H9 (cell line): ENCODE measurements around the gene MOB3B. TPM values are rescaled to one million over a fixed set of nuclear protein-coding genes. Genes with fewer than 3 reads are reported as not detected.
A peak's percentile ranks its signal among the peaks of the same experiment; 100 is the strongest.

Source experiments
- DNase-seq: peaks from one replicate; pipeline ENCODE4 v3.0.0-alpha.2; 2017
- H2AFZ ChIP-seq: one replicate; pipeline ENCODE4 v1.6.1; 2013; ENCODE audit warnings: mild to moderate bottlenecking, low read length, control low read depth, moderate library complexity
- H2AK5ac ChIP-seq: 2 replicates; pipeline ENCODE4 v1.6.1; 2013; ENCODE audit warnings: low read length, control low read depth, mixed read lengths; ENCODE audit not compliant: insufficient read length
- H2BK120ac ChIP-seq: one replicate; pipeline ENCODE4 v1.6.1; 2013; ENCODE audit warnings: low read depth, mild to moderate bottlenecking, low read length, control low read depth, inconsistent platforms; ENCODE audit not compliant: poor library complexity, severe bottlenecking
- H2BK12ac ChIP-seq: 2 replicates; pipeline ENCODE4 v1.6.1; 2013; ENCODE audit warnings: low read length, control low read depth, mixed read lengths, low read depth; ENCODE audit not compliant: insufficient read length
- H2BK15ac ChIP-seq: 2 replicates; pipeline ENCODE4 v1.6.1; 2013; ENCODE audit warnings: low read depth, low read length, control low read depth
- H2BK20ac ChIP-seq: one replicate; pipeline ENCODE4 v1.6.1; 2013; ENCODE audit warnings: low read depth, mild to moderate bottlenecking, low read length, control low read depth, inconsistent platforms; ENCODE audit not compliant: poor library complexity, severe bottlenecking
- H2BK5ac ChIP-seq: 2 replicates; pipeline ENCODE4 v1.6.1; 2013; ENCODE audit warnings: low read length, control low read depth, mixed read lengths; ENCODE audit not compliant: insufficient read length
- H3K14ac ChIP-seq: 2 replicates; pipeline ENCODE4 v1.6.1; 2013; ENCODE audit warnings: low read length, control low read depth; ENCODE audit not compliant: insufficient read depth
- H3K18ac ChIP-seq: 2 replicates; pipeline ENCODE4 v1.6.1; 2013; ENCODE audit warnings: low read depth, mild to moderate bottlenecking, mixed read lengths, low read length, control low read depth; ENCODE audit not compliant: insufficient read length
- H3K23ac ChIP-seq: 2 replicates; pipeline ENCODE4 v1.6.1; 2013; ENCODE audit warnings: low read length, control low read depth, mixed read lengths, low read depth; ENCODE audit not compliant: insufficient read length
- H3K23me2 ChIP-seq: 2 replicates; pipeline ENCODE4 v1.6.1; 2013; ENCODE audit warnings: low read depth, mild to moderate bottlenecking, mixed read lengths, low read length, control low read depth; ENCODE audit not compliant: insufficient read length, poor library complexity, severe bottlenecking
- H3K27ac ChIP-seq: 2 replicates; pipeline ENCODE4 v1.5.1; 2013; ENCODE audit warnings: low read length, control low read depth, mixed read lengths, low read depth; ENCODE audit not compliant: insufficient read length
- H3K27me3 ChIP-seq: 2 replicates; pipeline ENCODE4 v1.6.1; 2013; ENCODE audit warnings: low read length, control low read depth, inconsistent platforms; ENCODE audit not compliant: insufficient read depth
- H3K4ac ChIP-seq: 2 replicates; pipeline ENCODE4 v1.6.1; 2013; ENCODE audit warnings: low read depth, mild to moderate bottlenecking, control low read depth, inconsistent platforms, low read length, moderate library complexity
- H3K4me1 ChIP-seq: 2 replicates; pipeline ENCODE4 v1.6.1; 2013; ENCODE audit warnings: low read length, control low read depth, inconsistent platforms; ENCODE audit not compliant: insufficient read depth
- H3K4me2 ChIP-seq: 2 replicates; pipeline ENCODE4 v1.6.1; 2013; ENCODE audit warnings: low read length, control low read depth, mixed read lengths; ENCODE audit not compliant: insufficient read length, insufficient read depth
- H3K56ac ChIP-seq: 2 replicates; pipeline ENCODE4 v1.6.1; 2013; ENCODE audit warnings: low read depth, mild to moderate bottlenecking, mixed read lengths, low read length, control low read depth; ENCODE audit not compliant: insufficient read length
- H3K79me1 ChIP-seq: 2 replicates; pipeline ENCODE4 v1.6.1; 2013; ENCODE audit warnings: low read depth, mild to moderate bottlenecking, moderate library complexity, low read length, control low read depth, inconsistent platforms; ENCODE audit not compliant: insufficient read depth, poor library complexity, severe bottlenecking
- H3K79me2 ChIP-seq: 2 replicates; pipeline ENCODE4 v1.6.1; 2013; ENCODE audit warnings: low read length, control low read depth, inconsistent platforms; ENCODE audit not compliant: insufficient read depth
- H3K9ac ChIP-seq: 2 replicates; pipeline ENCODE4 v1.6.1; 2013; ENCODE audit warnings: low read length, control low read depth, mixed read lengths; ENCODE audit not compliant: insufficient read length; ENCODE audit errors: extremely low read depth
- H3K9me3 ChIP-seq: one replicate; pipeline ENCODE4 v1.6.1; 2013; ENCODE audit warnings: low read depth, low read length, inconsistent platforms; ENCODE audit not compliant: control insufficient read depth
- H3T11ph ChIP-seq: one replicate; pipeline ENCODE4 v1.6.1; 2013; ENCODE audit warnings: mild to moderate bottlenecking, low read length, control low read depth, inconsistent platforms
- H4K20me1 ChIP-seq: one replicate; pipeline ENCODE4 v1.6.1; 2013; ENCODE audit not compliant: control insufficient read depth, insufficient read length, insufficient read depth
- H4K5ac ChIP-seq: 2 replicates; pipeline ENCODE4 v1.6.1; 2013; ENCODE audit warnings: low read depth, mild to moderate bottlenecking, mixed read lengths, low read length, control low read depth; ENCODE audit not compliant: insufficient read length
- H4K8ac ChIP-seq: replicated peaks from 2 replicates; pipeline ENCODE4 v1.6.1; 2013; ENCODE audit warnings: low read length, control low read depth, mixed read lengths, low read depth; ENCODE audit not compliant: insufficient read length
- H4K91ac ChIP-seq: 2 replicates; pipeline ENCODE4 v1.6.1; 2013; ENCODE audit warnings: low read depth, mild to moderate bottlenecking, moderate library complexity, mixed read lengths, low read length, control low read depth; ENCODE audit not compliant: insufficient read length
- H3K27ac Mint-ChIP-seq, 3 experiments: 2 replicates in 2 of 3; 3 replicates in 1 of 3; pipeline ENCODE4 v1.8.0; 2020 to 2021; ENCODE audit warnings: mixed read lengths in 3 of 3, mild to moderate bottlenecking in 1 of 3, moderate library complexity in 1 of 3
- H3K27me3 Mint-ChIP-seq: 2 replicates; pipeline ENCODE4 v1.8.0; 2021; ENCODE audit warnings: low read depth, mild to moderate bottlenecking, moderate library complexity, mixed read lengths
- H3K36me3 Mint-ChIP-seq, 3 experiments: 2 replicates in 2 of 3; 3 replicates in 1 of 3; pipeline ENCODE4 v1.8.0; 2020 to 2021; ENCODE audit warnings: low read depth in 3 of 3, mixed read lengths in 3 of 3; ENCODE audit not compliant: insufficient read depth in 1 of 3
- H3K4me1 Mint-ChIP-seq, 2 experiments: 2 replicates each; pipeline ENCODE4 v1.8.0; 2020; ENCODE audit warnings: mixed read lengths in 2 of 2
- H3K4me3 Mint-ChIP-seq, 2 experiments: 2 replicates in 1 of 2; 3 replicates in 1 of 2; pipeline ENCODE4 v1.8.0; 2020 to 2021; ENCODE audit warnings: mild to moderate bottlenecking in 2 of 2, mixed read lengths in 2 of 2, moderate library complexity in 1 of 2
- H3K9me3 Mint-ChIP-seq, 2 experiments: 2 replicates in 1 of 2; 3 replicates in 1 of 2; pipeline ENCODE4 v1.8.0; 2020; ENCODE audit warnings: mild to moderate bottlenecking in 2 of 2, mixed read lengths in 2 of 2, moderate library complexity in 1 of 2
- WGBS: extraction: QIAGEN DNeasy Blood & Tissue Kit; methylation state at CpG from one replicate; pipeline ENCODE4 v1.1.7; 2013; ENCODE audit warnings: missing lambda C conversion rate, low lambda C conversion rate, mixed read lengths; ENCODE audit not compliant: insufficient read length; ENCODE audit errors: extremely low coverage; 5-methylcytosine and 5-hydroxymethylcytosine counted together
- total RNA-seq: library from RNA; stranded (reverse); gene quantifications from 2 replicates; pipeline ENCODE4 v1.2.1, GENCODE V29; 2021
- TF ChIP-seq, protein P1 (sequence below): fragments of 200-600 bp; sonication (generic); conservative IDR thresholded peaks from 3 replicates; pipeline ENCODE4 v1.8.0; 2021; ENCODE audit warnings: antibody characterized with exemption, mild to moderate bottlenecking

Gene MOB3B
- total RNA-seq, 1 experiment from 2014 or later: 9.8 TPM

DNA sequence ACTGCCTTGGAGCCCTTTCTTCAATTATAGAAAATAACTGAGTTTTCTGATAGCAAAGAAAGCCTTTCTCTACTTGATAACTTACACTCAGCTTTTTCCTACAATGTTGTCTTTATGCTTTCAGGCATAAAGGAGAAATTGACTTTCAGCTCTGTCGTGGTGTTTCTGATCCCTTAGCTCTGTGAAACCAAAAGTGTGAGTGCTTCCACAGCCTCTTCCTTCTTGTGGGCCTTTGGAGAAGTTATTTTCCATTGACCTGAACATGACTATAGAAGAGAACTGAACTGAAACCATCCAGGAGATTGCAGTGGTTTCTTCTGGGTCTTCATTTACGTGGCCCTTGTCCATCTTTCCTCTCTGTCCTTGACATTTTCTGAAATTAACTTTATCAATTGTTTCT is 173.2 kb downstream of the MOB3B start:
- Mint-ChIP-seq H3K27ac (peak overlapping the region in 2 of 3 experiments; percentile 34 to 42; a peak in 2 of 7 replicates), H3K36me3 (peaks cover 3 to 14% (median 7%) of the 10 kb centered on the region in 3 experiments; a peak in 4 of 7 replicates), H3K9me3 (no peaks in the 10 kb centered on the region), H3K4me1 (peaks cover 36 to 39% of the 10 kb centered on the region in 2 experiments), H3K27me3 (no peaks in the 10 kb centered on the region), H3K4me3 (no peak overlapping the region)
- H3K18ac ChIP-seq: no peak overlapping the region
- H2BK15ac ChIP-seq: no peak overlapping the region
- H2AFZ ChIP-seq: no peak overlapping the region
- H3T11ph ChIP-seq: no peak overlapping the region
- no peaks in the 10 kb centered on the region for H3K79me2 ChIP-seq
- no peak overlapping the region for H2AK5ac ChIP-seq
- H3K4ac ChIP-seq: no peak overlapping the region
- H4K91ac ChIP-seq: no peak overlapping the region
- no peak overlapping the region for H2BK120ac ChIP-seq
- TF ChIP-seq, protein P1, sequence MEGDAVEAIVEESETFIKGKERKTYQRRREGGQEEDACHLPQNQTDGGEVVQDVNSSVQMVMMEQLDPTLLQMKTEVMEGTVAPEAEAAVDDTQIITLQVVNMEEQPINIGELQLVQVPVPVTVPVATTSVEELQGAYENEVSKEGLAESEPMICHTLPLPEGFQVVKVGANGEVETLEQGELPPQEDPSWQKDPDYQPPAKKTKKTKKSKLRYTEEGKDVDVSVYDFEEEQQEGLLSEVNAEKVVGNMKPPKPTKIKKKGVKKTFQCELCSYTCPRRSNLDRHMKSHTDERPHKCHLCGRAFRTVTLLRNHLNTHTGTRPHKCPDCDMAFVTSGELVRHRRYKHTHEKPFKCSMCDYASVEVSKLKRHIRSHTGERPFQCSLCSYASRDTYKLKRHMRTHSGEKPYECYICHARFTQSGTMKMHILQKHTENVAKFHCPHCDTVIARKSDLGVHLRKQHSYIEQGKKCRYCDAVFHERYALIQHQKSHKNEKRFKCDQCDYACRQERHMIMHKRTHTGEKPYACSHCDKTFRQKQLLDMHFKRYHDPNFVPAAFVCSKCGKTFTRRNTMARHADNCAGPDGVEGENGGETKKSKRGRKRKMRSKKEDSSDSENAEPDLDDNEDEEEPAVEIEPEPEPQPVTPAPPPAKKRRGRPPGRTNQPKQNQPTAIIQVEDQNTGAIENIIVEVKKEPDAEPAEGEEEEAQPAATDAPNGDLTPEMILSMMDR: no peak
- H2BK5ac ChIP-seq: no peak overlapping the region
- no peak overlapping the region for H4K5ac ChIP-seq
- no peaks in the 10 kb centered on the region for H4K20me1 ChIP-seq
- no peak overlapping the region for H2BK12ac ChIP-seq
- H3K23ac ChIP-seq: no peak overlapping the region
- no peak overlapping the region for H3K27ac ChIP-seq
- peaks cover 10% of the 10 kb centered on the region; the same call in 1 of the 2 replicates for H3K4me1 ChIP-seq
- H3K27me3 ChIP-seq: no peaks in the 10 kb centered on the region
- no peak overlapping the region for H3K4me2 ChIP-seq
- H3K23me2 ChIP-seq: no peaks in the 10 kb centered on the region
- H3K56ac ChIP-seq: no peak overlapping the region
- H4K8ac ChIP-seq: no peak overlapping the region
- H3K9me3 ChIP-seq: no peaks in the 10 kb centered on the region
- no peak overlapping the region for H3K14ac ChIP-seq
- no peak overlapping the region for H2BK20ac ChIP-seq
- no peaks in the 10 kb centered on the region for H3K79me1 ChIP-seq
- H3K9ac ChIP-seq: no peak overlapping the region
- no peak for DNase-seq
- WGBS: no CpG with 5 or more reads among the region's 2 CpGs
